Islet precursor cell (in vitro differentiated cells): ENCODE data around the gene PHACTR3.

Experiments
- DNase-seq: peaks from one replicate; pipeline ENCODE4 v3.0.0-alpha.2; 2018

PHACTR3 gene

GRCh38 chr20:59891581-59891980 is 287.2 kb downstream of the PHACTR3 start:
- no peak for DNase-seq

DNA sequence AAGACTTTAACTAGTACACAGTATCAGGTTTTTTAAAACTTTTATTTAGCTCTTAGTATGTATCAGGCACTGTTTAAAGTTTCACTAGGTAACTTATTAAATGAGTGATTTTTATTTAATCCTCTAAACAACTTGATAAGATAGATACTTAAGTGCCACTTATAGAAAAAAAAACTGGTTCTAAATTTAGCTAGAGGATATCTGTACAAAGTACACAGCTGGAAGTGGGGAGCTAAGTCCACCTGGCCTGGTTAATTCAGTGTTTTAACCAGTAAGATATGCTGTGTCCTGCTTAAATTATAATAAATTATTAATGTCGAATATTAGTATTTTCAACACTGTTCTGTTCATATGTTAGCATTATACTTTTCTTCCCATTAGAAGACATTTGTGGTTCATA is 291.6 kb downstream of the PHACTR3 start:
- DNase-seq, result no peak
